Hepatic stellate cell (primary cell): ENCODE measurements around the gene NINJ1.

Experiments
- DNase-seq: peaks from one replicate; pipeline ENCODE4 v3.0.0; 2011; ENCODE audit warnings: low spot score

Gene NINJ1

DNA sequence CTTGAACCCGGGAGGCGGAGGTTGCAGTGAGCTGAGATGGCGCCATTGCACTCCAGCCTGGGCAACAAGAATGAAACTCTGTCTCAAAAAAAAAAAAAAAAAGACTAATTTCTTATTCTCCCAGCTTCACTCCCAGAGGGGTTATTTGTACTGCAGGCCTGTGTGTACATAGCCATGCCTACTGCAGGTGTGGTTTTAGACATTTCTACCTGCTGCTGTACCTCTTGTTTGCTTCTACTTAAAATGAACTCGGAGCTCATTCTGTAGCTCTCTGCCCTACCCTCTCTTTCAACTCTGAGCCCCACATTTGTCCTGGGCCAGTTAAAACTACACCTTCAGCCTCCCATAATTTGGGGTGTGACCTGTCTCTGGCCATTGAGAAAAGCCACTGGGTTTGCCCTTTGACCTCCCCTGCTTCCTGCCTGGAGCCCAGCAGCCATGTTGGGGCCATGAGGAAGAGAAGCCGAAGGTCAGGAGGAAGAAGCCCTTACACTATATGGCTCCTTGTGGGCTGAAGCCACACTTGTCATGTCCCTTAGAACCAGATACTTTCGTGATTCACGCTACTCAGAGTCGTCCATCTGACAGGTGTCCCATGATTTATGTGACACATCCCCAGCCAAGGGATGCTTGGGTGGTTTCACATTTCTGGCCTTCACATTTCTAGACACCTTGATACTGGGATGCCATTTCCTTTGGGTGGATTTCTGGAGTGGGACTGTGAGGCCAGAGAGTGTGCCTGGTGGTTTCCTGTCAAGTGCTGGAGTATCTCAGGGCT is 47.4 kb downstream of the NINJ1 start:
- no peak for DNase-seq

GRCh38 chr9:93085676-93086075 is 48.4 kb downstream of the NINJ1 start:
- no peak for DNase-seq

- no peak for DNase-seq
Measured at GRCh38 chr9:93084471-93084881, 49.6 kb downstream of the NINJ1 start.

GRCh38 chr9:93083592-93084470 is 50.2 kb downstream of the NINJ1 start:
- DNase-seq = no peak

- DNase-seq = no peak
Measured at GRCh38 chr9:93082841-93083411, 51.1 kb downstream of the NINJ1 start.

DNA sequence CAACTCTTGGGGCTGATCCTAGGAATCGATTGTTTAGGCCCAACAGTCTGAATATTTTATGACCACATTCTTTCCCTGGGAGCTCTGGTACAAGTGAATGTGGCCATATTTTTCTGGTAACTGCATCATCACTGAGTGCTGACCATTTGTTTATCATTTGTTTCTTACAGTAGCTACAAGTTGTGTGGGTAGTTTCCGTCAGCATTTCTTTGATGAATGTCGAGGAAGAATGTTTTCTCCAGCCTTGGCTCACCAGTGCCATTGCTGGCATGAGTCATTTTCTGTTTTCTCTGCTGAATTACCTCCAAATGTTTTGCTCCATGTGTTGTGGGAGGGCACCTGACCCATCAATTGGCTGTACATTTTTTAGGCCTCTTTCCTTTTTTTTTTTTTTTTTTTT is 52.1 kb downstream of the NINJ1 start:
- no peak for DNase-seq

DNA sequence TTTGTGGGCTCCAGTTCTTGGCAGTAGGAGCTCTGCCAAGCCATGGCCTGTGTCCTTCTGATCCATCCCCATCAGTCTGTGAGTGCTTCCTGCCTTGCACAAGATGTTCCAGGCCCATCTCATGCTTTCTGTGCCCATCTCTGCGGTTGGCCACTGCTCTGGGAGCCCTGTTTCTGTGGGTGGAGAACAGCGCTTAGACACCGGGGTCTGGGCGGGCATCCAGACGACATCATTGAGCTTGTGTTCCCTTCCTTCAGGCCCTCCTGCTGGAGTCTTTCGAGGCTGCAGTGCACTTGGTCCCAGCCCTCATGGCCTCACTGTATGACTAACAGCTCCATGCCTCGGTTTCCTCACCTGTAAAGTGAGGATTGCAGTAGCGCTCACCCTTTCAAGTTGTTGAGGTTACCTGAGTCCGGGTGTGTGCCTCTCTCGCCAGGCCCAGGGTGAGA is 52.9 kb downstream of the NINJ1 start:
- no peak for DNase-seq

DNA sequence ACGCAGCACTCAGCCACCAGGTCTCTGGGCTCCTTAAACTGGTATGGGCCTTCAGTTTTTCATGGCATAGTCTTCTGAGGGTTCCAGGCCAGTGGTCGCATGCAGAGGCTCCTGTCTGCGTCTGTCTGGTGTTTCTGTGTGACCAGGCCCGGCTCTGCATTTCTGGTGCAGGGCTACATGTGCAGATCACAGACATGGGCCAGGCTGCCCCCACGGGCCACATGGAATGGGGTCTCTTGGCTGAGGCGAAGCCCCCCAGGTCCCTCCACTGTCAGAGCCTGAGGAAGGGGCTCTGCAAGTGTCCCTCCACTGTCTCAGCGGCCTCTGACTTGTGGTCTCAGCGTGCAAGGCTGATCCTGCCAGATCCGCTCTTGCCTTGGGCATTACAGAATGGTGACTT is 53.6 kb downstream of the NINJ1 start:
- DNase-seq = no peak

GRCh38 chr9:93079371-93079770 is 54.7 kb downstream of the NINJ1 start:
- no peak for DNase-seq

GRCh38 chr9:93077811-93078210 is 56.2 kb downstream of the NINJ1 start:
- DNase-seq = no peak

- no peak for DNase-seq
Measured at GRCh38 chr9:93077367-93077766, 56.7 kb downstream of the NINJ1 start.

DNA sequence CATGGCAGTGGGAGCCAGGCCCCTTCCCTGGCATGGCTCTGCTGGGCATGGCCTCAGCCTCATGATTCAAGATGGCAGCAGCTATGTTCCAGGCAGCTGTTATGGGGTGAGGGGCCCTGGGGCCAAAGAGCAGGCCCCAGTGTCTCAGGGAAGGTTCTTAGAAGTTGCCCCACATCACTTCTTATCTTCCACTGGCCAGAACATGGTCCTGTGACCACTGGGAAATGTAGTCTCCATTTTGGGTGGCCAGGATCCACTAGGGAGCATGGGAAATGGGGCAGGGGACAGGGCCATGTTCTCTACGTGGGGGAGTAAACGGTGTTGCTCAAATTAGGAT is 57.3 kb downstream of the NINJ1 start:
- no peak for DNase-seq

- DNase-seq = no peak
Measured at GRCh38 chr9:93076101-93076791, 57.8 kb downstream of the NINJ1 start.

GRCh38 chr9:93072383-93072795 is 61.7 kb downstream of the NINJ1 start:
- no peak for DNase-seq
